NCI-H128 (cell line): ENCODE measurements around the gene LRRC9.
"Not testable (repeated sequence)": the region's sequence is repeated elsewhere in the genome, so short reads cannot be mapped to it uniquely, and the experiment has no call there.

Source experiments
- DNase-seq: peaks from one replicate; lab custom pipeline; 2025; ENCODE audit not compliant: unreplicated experiment; lab: John Stamatoyannopoulos, UW

Gene LRRC9

DNA sequence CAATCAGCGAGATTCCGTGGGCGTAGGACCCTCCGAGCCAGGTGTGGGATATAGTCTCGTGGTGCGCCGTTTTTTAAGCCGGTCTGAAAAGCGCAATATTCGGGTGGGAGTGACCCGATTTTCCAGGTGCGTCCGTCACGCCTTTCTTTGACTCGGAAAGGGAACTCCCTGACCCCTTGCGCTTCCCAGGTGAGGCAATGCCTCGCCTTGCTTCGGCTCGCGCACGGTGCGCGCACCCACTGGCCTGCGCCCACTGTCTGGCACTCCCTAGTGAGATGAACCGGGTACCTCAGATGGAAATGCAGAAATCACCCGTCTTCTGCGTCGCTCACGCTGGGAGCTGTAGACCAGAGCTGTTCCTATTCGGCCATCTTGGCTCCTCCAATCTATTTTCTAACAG is 32.2 kb downstream of the LRRC9 start:
- DNase-seq = not testable (repeated sequence)

DNA sequence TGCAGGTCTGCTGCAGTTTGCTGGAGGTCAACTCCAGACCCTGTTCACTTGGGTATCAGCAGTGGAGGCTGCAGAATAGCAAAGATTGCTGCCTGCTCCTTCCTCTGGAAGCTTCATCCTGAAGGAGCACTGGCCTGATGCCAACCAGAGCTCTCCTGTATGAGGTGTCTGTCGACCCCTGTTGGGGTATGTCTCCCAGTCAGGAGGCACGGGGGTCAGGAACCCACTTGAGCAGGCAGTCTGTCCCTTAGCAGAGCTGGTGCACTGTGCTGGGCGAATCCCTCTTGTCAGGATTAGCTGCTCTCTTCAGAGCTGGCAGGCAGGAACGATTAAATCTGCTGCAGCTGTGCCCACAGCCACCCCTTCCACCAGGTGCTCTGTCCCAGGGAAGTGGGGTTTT is 37.9 kb downstream of the LRRC9 start:
- not testable (repeated sequence) for DNase-seq

DNA sequence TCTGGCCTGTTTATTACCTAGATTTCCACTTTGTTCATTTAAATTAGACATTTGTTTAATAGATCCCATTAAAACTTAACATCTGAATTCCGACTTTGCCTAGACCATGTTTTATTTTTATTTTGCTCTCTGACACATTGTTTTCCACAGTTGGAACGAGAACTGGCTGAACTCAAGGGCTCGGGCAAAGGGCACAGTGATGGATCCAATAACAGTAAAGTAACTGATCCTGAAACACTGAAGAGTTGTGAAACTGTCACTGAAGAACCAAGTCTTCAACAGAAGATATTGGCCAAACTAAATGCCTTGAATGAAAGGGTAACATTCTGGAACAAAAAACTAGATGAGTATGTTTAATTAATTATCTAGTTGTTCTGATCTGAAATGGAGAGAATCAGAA is 39.7 kb downstream of the LRRC9 start:
- no peak for DNase-seq

DNA sequence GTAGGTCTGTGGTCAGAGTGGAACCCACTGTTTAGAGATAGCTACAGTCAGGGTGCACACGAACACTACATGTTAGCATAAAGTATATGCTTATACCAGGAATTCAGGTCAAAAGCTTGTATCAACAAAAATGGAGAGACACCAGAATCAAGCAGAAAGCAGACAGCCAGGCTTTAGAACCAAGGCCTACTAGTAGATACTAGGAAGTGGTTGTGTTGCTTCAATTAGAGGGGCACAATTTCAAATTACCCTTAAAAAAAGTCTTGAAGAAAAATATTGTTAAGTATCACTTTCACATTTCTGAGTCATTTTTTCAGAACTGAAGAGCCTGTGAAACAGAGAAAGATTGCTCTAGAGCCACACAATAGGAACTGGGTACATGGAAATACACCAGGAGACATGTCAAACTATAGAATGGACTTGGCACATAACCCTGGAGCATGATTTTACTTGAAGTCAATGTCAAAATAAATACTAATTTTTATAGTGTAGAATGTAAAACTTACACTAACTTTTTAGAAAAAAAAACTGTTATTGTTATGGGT is 41.6 kb downstream of the LRRC9 start:
- no peak for DNase-seq

DNA sequence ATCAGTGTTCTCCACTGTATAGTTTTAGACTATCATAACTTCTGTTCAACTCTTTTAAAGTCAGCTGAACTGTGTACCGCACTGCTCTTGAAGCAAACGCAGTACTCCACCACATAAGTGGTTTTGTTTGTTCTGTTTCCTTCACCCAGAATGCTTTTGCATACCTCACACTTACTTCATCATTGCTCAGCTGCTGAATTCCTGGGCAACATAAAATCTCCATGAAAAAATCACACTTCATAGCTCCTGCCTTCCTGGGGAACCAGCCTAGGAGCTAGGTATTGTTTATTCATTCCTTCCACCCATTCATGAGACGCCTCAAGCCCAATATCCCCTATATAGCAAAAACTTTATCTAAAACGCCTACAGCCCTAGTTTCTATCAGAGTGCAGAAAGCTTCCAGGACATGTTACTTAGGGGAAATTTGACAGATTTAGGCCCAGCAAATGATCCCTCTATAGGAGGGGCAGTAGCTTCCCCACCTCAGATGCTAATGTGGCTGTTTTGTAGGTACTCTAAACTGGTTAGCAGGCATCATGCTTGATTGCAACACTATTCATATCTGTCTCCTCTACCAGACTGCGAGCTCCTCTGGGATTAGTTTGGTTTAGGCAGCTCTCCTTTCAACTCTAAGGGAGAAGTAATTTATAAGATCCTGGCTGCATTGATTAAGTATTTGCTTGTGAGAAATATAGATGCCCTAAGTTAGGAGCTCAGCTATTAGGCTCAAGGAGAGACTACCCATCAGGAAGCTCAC is 44.5 kb downstream of the LRRC9 start:
- no peak for DNase-seq

DNA sequence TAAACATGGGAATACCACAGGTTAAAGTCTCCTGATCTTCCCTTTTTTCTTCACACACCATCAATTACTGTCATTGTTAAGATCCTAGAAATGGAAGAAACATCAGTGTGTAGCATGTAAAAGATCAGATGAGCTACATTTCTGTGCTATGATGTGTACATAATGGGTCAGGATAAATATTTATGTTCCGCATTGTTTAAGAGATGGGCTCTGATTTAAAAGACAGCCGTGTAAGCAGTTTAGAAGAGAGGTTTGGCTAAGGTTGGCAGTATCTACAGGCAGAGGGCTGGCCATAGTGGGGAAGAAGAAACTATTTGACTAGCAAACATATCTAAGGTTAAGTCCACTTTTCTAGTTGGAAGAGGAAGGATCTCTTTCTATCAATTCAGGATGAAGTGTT is 49.4 kb downstream of the LRRC9 start:
- no peak for DNase-seq

DNA sequence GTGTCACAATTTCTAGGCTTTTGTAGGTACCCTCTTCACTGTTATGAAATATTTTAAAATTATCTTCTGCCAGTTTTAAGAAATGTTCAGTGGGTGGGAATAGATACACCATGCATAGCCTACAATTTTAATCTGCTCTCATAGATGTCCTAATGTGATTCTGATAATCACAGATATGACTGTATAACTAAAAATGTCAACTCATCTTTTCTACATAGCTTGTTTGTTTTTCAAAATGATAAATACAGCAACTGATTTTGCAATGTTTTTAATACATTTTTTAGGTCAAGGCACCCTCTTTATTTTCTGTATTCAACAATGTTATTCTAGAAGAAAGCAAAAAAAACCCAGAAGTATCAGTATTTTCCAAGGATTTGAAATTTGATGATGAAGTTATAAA is 61.6 kb downstream of the LRRC9 start:
- DNase-seq = no peak

DNA sequence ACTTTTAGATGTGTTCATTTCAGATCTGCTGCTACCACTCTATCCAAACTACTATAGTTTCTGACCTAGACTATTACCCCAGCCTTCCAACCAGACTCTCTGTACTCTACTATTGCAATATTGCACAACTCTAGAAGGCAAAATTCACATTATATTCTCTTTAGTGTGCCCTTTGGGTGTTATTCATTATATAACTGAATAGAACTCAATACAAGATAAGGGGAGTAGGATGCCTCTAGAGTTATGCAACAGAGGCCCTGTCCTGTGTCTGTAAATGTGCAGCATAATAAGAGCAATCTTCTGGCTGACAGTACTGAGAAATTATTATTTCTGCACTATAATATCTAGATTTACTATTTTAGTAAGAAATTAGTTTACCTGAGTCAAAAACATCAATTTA is 63.1 kb downstream of the LRRC9 start:
- DNase-seq = no peak

DNA sequence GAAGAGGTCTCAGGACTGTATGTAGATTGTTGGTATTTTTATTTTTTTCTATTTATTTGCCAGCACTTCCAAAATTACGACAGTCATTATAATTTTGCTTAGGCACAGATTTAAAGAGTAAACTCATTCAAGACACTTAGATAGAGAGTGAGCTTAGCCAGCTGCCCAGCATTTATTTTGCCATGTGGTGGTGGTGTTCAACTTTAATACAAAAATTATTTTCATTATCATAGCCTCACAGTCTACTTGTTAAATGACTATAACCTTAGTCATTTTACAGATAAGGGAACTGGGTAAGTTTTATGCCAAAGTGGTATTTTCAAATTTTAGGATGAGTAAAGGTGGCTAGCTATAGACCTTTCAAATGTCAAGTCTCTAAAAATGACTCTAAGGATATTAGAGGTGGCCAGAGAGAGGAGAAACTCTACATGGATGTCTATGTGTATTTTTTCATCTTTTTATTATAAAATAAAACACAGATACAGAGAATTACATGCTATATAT is 66.7 kb downstream of the LRRC9 start:
- no peak for DNase-seq

DNA sequence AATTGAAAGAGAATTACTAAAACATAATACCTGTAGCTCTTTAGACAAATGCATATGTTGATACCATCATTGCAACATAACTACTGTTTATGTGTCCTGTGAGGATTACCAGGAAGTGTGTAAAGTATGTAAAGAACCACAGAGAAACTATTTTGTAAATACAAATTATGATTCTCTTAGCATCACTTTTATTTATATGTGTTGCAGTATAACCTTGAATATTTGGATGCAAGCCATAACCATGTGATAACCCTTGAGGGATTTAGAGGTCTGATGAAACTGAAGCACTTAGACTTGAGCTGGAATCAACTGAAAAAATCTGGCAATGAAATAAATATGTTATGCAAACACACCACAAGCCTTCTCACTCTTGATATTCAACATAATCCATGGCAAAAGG is 77.5 kb downstream of the LRRC9 start:
- DNase-seq = no peak

DNA sequence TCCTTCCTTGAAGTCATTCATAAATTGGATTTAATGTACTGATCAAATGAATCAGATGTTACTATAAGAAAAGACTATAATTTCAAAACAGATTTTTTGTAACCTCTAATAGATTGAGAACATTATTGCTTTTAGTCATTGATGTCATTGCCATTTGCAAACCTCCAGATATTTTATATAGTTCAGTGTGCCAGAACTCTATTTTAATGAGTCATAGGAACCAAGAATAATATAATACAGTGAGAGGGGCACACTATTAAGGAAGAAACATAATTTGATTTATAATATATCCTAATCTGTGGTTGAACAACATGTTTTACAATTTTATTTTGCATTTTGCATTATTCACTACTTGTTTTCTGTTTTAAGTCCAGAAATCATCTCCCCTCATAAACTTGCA is 78.0 kb downstream of the LRRC9 start:
- DNase-seq = no peak

DNA sequence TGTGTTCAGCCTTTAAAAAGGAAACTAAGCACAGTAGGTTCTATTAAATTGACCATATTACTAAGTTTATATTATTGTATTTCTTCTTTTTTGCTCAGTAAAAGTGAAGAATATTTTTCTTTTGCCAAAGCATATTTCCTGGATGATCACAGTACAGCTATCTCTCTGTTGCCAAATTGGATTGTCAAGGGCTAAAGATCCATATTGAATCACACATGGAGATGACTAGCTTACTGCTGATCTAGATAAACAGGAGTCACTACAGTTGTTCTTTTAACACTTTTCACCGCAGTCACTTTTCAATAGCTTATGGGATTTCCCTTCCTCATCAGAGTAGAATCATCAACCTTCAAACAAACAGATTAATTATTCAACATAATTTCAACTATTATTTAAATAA is 78.6 kb downstream of the LRRC9 start:
- DNase-seq = no peak

DNA sequence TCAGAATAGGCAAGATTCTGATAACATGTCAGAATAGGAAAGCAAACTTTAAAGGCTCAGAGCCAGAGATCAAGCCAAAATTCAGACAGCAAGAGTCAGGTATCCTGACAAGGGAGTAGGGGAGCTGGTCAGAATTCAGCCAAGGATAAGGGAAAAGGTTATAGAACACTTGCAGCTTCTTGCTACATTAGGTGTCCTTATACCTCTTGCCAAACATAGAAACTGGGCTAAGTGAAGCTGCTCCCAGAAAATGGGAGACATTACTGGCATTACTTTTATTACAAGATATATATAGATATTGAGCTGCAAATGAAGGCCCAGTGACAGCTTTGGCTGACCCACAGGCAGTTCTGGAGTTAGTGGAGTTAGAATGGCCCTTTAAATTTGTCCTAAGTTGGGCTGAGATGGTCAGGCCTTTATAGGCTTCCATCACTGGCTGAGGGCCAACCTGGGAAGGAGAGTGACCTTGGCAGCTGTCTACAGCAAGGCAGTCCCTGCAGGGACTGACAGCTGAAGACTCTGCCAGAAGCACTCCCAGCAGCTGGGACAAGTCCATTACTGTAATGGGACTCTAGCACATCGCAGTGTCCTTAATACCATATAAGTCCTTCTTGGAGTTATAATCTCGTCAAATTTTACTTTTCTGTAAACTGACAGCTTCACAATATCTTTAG is 83.0 kb downstream of the LRRC9 start:
- DNase-seq = no peak

DNA sequence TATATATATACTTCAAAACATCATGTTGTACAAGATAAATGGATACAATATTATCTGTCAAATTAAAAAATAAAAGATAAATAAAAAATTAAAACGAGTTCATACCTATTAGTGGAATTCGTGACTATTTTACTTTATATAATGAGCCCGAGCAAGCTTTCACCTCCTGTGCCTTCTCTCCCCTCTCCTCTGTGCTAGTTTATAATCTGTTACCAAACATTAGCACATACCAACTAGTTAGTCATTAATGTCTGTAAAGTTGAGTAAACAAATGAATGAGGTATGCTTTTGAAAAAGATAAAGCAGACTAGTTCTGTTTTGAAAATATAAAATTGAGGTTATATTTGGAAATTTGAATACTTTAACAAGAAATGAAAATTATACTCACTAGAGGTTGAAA is 84.0 kb downstream of the LRRC9 start:
- no peak for DNase-seq

DNA sequence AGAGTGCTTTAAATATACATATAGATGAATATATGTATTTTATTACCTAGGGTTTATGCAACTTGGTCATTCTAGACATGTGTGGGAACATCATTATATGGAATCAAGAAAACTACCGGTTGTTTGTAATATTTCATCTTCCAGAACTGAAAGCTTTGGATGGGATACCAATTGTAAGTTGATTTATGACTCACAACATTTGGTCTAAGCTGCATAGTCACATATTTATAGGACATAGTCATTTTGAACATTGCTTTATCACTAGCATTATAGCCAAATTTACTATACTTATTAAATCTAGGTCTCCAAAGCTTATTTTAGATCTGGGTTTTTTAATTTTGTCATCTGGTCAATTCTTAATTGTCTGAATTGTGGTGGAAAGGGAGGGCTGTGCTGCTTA is 88.1 kb downstream of the LRRC9 start:
- no peak for DNase-seq

DNA sequence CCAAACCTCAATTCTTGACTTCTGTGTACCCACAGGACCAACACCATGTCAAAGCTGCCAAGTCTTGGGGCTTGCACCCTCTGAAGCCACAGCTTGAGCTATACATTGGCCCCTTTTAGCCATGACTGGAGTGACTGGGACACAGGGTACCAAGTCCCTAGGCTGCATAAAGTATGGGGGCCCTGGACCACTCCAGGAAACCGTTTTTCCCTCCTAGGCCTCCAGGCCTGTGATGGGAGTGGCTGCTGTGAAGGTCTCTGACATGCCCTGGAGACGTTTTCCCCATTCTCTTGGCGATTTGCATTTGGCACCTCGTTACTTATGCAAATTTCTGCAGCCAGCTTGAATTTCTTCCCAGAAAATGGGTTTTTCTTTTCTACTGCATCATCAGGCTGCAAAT is 90.3 kb downstream of the LRRC9 start:
- DNase-seq = not testable (repeated sequence)

DNA sequence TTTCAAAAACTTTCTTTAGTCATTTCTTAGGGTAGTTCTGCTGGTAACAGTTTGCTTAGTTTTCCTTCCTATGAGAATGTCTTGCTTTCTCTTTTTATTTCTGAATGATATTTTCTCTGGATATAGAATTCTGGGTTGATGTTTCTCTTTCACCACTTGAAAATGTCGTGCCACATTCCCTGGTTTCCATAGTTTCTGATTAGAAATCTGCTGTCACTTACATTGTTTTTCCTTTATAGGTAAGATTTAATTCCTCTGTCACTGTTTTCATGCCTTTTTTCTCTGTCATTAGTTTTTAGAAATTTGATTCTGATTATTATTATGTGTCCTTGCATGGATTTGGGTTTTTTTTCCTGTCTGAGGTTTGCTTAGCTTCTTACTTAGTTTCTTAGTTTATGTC is 94.5 kb downstream of the LRRC9 start:
- DNase-seq = no peak

DNA sequence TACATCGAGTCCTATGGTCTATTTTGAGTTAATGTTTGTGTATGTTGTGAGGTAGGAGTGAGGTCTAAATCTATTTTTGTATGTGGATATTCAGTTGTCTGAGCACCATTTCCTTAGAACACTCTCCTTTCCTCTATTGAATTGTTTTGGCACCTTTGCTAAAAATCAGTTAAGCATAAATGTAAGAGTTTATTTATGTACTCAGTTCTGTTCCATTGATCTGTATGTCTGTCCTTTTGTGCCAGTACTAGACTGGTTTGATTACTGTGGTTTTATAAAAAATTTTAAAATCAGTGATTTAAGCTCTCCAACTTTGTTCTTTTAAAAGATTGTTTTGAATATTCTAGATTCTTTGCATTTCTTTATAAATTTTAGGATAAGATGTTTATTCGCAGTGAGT is 101.7 kb downstream of the LRRC9 start:
- DNase-seq = no peak

DNA sequence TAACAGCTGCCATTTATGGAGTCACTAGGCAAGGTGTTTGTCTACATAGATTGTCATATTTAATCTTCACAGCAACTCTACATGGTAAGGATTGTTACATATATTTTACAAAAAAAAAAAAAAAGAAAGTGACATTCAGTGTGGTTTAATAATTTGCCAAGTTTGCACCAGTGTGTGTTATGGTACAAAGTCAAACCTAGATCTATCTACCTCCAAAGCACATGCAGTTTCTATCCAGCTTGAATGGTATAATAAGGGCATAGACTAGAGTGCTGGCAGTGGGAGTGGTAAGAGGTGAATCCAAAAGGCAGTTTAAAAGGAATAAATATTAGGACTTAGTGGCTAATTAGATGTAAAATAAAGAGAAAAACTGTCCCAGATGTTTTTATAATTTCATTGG is 105.6 kb downstream of the LRRC9 start:
- no peak for DNase-seq

DNA sequence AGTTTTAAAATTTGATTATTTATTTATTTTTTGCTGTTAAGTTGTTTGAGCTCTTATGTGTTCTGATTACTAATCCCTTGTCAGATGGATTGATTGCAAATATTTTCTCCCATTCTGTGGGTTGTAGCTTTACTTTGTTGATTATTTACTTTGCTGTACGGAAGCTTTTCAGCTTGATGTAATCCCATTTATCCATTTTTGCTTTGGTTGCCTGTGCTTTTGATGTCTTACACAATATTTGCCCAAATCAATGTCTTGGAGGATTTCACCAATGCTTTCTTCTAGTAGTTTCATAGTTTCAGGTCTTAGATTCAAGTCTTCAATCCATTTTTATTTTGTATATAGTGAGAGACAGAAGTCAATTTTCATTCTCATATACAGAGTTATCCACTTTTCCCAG is 115.2 kb downstream of the LRRC9 start:
- no peak for DNase-seq

DNA sequence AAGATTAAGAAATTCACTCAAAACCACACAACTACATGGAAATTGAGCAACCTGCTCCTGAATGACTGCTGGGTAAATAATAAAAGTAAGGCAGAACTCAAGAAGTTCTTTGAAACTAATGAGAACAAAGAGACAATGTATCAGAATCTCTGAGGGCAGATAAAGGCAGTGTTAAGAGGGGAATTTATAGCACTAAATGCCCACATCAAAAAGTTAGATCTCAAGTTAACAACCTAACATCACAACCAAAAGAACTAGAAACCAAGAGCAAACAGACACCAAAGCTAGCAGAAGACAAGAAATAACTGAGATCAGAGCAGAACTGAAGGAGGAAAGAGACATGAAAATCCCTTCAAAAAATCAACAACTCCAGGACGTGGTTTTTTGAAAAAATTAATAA is 128.0 kb downstream of the LRRC9 start:
- DNase-seq = not testable (repeated sequence)

DNA sequence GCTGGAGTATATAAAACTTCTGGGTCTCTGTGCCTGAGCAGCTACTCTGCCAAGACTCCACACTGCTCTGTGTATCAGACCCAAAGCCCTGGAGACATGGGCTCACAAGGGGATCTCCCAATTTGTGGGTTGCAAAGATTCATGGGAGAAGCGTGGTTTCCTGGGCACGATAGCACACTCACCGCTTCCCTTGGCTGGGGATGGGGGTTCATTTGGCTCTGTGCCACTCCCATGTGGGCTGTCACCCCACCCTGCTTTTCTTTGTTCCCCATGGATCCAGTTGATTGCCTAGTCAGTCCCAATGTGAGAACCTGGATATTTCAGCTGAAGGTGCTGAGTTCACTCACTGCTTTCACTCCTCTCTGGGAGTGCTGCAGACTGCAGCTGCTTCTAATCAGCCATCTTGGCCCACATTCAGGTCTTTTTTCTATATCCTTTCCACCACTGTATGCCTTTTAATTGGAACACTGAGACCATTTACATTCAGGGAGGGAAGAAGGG is 131.8 kb downstream of the LRRC9 start:
- no peak for DNase-seq
